D341Med (cell line): ENCODE measurements around the gene TYK2.

Experiments used
- DNase-seq: peaks from one replicate; pipeline ENCODE4 v3.0.0; 2012; ENCODE audit warnings: low spot score

Gene TYK2

GRCh38 chr19:10333758-10334587, 46.4 kb downstream of the TYK2 start:
- DNase-seq, result no peak

DNA sequence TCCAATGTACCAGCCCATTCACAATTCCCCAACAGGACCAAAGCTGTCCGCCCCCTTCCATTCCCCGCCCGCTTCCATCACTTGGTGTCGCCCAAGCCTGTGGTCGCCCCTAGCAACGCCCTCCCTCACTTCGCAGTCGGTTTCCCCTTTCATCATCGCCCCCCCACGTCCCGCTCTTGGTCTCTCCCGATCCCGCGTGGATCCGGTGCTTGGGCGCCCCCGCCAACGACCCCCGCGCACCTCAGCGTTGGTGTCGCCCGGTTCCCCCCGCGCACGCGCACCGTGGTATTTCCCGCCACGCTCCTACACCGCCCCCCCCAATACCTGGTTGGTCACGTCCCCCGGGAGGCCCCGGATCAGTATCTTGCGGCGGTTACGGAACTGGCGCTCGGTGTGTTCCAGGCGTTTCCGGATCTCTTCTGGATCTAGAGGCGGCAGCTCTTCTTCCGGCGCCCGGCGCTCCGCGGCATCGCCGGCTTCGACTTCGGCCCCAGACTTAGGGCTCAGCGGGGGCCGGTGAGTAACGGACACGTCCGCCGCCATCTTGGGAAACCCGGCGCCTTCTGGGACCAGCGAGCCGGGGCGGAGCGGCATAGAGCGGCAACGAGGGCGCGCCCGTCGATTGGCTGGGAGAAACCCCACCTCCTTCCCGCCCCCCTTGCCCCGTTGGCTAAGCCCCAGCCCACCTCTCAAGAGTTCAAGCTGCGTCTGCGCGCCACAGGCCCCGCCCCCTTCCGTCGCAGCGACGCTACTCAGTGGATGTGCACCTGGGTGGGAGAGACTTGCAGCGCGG, 47.2 kb downstream of the TYK2 start, which contains the start of gene RAVER1:
Gene RAVER1 (minus strand): TSS at position 565 of the 793 bp plus-strand sequence. CDS start 22 bp downstream, at position 543.
- peak; percentile 99 for DNase-seq

DNA sequence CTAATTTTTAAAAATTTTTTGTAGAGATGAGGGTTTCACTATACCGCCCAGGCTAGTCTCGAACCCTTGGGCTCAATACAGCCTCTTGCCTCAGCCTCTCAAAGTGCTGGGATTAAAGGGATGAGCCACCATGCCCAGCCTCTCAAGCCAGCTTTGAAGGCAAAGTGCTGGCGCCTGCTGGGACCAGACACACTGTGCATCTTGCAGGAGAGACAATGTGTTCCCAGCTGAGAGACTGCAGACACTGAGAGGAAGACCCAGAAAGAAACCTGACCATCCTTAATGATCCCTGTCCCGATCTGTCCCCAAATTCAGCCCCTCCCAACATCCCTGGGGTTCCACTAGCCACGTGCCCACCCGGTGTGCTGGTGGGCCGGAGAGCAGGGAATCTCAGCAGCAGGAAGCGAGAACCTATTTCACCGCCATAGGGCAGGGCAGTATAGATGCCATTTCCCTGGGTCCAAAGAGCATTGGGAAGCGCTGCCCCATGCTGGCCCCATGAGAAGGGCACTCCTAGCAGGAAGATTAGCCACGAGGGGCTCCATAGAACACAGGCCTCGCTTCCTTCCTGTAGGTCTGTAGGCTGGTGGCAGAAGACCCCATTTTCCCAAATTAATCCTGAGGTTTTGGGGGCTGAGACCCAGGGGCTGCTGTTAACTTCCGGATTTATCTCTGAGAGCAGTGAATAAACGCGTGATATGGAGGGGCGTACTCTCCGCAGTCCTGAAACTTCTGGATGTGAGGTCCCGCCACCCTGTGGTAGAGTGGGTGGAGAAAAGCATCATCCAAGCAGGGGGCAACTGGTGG, 48.0 kb downstream of the TYK2 start:
- no peak for DNase-seq

- DNase-seq, result no peak
Measured at GRCh38 chr19:10329555-10329954, 50.8 kb downstream of the TYK2 start.

DNA sequence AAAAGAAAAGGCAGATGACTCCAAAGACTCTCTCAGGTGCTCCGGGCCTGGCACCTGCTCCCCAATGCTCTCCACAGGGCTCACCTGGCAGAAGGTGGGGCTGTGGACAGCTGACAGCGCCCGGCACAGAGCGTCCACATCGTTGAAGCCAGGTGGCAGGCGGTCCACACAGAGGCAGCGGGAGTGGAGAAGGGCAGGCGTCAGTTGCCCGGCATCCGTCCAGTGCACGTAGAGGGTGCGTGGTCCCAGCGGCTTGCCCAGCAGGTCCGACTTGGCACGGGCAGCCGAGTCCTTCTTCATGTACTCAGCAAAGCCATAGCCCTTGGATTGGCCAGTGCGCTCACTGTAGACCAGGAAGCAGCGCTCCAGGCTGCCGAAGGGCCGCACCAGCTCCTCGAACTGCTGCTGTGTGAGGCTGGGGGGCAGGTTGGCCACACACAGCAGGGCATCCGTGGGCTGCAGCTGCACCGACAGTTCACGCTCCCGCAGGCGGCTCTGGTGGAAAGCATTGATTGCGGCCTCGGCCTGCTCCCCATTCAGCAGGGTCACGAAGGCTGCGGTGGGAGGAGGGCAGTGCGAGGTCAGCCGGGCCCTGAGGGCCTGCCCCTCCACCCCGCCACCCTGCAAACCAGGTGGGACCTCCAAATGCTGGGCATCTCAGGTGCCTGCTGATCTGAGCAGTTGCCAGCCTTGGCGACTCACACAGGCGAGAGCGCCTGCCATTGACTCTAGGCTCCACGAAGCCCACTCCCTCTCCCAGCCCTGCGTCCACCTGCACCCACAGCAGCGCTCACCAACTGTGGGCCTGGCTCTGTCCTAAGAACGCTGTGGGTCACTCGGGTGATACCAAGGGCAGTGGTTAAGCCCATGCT, 51.6 kb downstream of the TYK2 start:
- no peak for DNase-seq

DNA sequence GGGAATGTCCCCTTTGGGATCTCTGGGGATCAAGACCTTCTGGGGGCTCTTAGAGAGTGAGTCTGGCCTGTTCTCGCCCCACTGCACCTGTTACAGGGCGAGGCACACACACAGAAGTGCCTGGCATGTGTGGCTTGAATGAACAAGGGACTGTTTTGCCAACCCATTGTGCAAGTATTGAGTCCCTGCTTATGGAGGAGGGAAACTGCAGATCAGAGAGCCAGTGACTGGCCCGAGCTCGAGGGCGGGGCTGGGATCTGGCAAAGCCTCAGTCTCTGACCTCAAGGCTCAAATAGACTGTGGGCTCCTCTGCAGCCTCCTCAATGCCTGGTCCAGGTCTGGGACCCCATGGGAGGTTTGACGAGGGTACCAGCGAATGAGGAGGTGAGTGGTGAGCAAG, 52.6 kb downstream of the TYK2 start:
- DNase-seq, result no peak

- no peak for DNase-seq
Measured at GRCh38 chr19:10325732-10326131, 54.6 kb downstream of the TYK2 start.

- DNase-seq, result no peak
Measured at GRCh38 chr19:10321874-10322835, 58.2 kb downstream of the TYK2 start.

GRCh38 chr19:10321417-10321797, 59.0 kb downstream of the TYK2 start:
- DNase-seq, result no peak

GRCh38 chr19:10320602-10321416, 59.6 kb downstream of the TYK2 start:
- DNase-seq, result no peak

DNA sequence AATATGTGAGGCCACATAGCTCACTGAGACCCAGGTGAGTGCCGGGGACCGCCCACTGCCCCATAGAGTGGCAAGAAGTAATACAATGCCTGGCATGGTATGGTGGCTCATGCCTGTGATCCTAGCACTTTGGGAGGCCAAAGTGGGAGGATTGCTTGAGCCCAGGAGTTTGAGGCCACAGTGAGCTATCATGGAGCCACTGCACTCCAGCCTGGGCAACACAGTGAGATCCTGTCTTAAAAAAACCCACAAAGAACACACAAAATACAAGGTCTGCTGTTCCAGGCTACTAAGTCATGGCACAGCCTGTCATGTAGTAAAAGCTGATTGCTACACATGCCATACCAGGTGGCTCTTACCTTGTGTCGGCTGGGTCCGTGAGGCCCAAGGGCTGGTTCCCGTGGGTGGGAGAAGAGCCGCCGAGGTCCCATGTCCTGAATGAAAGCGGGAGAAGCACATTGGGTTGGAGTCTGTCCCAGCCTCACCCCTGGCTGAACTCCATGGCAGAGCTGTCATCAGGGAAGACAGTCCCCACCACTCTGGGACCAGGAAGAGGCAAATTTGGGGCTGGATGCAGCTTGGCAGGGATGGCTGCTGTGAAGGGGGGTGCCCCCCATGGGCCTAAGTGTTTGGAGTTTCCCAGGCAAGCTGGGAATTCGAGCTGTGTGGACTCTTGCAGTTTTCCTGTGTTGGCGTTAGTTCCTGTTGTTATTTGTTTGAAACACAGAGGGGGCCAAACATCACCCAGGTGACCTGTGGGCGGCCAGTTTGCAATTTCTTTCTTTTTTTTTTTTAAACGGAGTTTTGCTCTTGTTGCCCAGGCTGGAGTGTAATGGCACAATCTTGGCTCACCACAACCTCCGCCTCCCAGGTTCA, 61.3 kb downstream of the TYK2 start:
- DNase-seq, result no peak

DNA sequence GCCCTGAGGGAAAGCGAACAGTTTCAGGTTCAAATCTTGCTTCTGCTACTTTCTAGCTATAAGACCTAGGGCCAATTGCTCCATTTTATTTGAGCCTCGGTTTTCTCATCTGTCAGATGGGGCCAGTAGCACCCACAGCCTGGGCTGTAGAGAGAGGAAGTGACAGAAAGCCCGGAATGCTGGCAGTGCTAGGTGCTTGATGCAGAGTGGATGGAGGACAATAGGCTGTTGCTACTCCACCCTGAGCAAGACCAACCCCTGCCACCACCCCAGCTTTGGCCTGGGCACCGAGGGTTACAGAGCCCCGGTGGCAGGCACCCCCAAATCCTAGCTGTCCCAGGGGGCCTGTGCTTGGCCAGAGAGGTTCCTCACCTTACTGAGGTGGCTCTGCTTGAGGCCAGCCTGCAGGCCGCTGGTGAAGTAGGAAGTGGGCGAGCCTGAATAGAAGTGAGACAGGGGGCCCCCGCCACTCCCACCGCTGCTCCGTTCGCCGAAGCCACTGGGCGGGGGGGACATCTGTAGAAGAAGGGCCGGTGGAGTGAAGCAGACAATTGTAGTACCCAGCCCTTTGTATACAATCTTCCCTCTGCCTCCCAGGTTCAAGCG, 62.4 kb downstream of the TYK2 start:
- no peak for DNase-seq

DNA sequence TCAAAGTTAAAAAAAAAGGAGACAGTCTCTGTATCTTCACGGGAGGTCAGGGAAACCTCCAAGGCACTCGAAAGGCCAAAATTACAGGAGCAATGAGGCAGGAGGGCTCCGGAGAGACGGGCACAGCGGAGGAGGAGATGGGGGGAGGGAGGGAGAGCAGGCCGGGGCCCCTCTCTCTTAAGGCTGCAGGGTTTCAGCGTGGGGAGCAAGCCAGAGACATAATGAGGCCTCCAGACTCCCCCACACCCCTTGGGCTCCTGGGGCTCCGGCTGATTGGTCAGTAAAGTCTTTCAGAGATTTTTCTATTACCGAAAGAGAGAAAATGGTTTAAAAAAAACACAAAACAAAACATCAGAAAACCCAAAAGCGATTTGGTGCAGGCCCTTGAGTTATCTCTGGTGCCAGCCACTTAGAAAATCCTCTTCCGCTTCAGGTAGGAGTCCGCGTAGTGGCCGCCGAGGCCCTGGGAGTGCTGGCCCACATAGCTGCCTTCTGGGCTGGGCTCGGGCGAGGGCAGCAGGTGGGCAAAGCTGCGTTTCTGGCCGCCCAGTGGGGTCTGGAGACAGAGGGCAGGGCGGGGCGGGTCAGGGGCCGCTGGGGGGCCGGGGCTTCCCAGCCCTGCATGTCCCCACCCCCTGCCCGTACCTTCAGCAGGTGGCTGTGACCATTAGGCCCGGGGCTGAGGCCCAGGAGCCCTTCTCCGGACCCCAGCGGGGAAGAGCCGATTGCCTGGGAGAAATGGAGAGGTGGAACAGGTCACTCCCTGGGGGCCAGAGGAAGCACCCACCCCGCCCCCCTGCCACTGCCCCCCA, 63.1 kb downstream of the TYK2 start:
- no peak for DNase-seq

GRCh38 chr19:10316229-10317044, 63.9 kb downstream of the TYK2 start:
- no peak for DNase-seq

DNA sequence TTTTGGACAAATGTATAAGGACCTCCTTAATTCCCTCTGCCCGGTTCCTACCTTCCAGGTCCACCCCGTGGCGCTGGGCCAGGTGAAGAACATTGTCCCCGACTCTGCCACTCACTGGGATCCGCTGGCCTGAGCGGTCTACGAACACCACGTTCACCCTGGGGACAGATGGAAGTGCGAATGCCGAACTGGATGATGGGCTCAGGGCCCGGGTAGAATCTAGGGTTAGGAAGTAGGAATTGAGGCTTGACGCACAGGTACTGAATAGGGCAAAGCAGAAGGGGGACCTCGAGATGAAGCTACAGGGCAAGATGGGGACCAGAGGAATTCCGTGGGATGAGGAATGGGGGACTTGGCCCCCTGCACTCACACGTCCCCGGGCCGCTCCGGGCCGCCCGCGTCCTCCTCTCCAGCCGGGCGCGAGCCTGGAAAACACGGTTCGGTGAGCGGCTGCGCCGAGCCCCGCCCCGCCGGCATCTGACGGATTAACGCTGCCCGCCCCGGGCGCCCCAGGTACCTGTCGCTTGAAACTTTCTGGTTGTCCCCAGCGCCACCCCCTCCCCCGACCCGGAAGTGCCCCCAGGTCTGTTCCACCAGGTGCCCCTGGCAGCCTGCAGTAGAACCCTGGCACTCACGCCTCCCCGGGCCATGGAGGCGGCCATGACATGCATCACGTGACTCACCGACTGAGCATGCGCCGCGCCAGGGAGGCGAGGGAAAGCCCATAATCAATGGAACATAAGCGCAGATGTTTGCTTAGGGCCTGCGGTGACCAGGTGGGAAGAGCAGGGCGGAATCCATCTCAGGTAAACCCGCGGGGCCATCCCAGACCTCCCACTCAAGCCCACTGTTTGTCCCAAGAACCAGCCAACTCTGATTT, 64.8 kb downstream of the TYK2 start, which contains the start of gene FDX2:
Gene FDX2 (minus strand): TSS at position 681 of the 880 bp plus-strand sequence. CDS start 19 bp downstream, at position 662.
- DNase-seq, result peak; percentile 94
